HEK293 (cell line): ENCODE measurements around the gene ACSM6.

Experiments
- HOXA7 ChIP-seq: sonication (generic); formaldehyde crosslinking; IDR thresholded peaks from 2 replicates; pipeline ENCODE4 v1.8.1; 2022; ENCODE audit warnings: missing genetic modification reagents, borderline replicate concordance
- YY1 ChIP-seq: fragments of 450-650 bp; formaldehyde crosslinking; IDR thresholded peaks from 2 replicates; pipeline ENCODE4 v1.5.1; 2018; ENCODE audit warnings: missing biosample characterization, missing genetic modification characterization
- ZNF121 ChIP-seq: fragments of 450-650 bp; formaldehyde crosslinking; IDR thresholded peaks from 2 replicates; pipeline ENCODE4 v1.5.1; 2016; ENCODE audit warnings: missing biosample characterization, missing genetic modification characterization
- ZNF76 ChIP-seq: fragments of 450-650 bp; formaldehyde crosslinking; IDR thresholded peaks from 2 replicates; pipeline ENCODE4; 2016; ENCODE audit warnings: low read depth, missing biosample characterization, missing genetic modification characterization, borderline replicate concordance
- ZNF768 ChIP-seq: fragments of 450-650 bp; formaldehyde crosslinking; IDR thresholded peaks from 2 replicates; pipeline ENCODE4 v1.5.1; 2018; ENCODE audit warnings: missing biosample characterization, mild to moderate bottlenecking, missing genetic modification characterization
- TF ChIP-seq, protein P1 (sequence below): fragments of 450-650 bp; formaldehyde crosslinking; IDR thresholded peaks from 2 replicates; pipeline ENCODE4 v1.5.1; 2016; ENCODE audit warnings: missing biosample characterization, missing genetic modification characterization, low read depth
- TF ChIP-seq, protein P2 (sequence below): fragments of 450-650 bp; formaldehyde crosslinking; IDR thresholded peaks from 2 replicates; pipeline ENCODE4 v1.5.1; 2016; ENCODE audit warnings: missing biosample characterization, missing genetic modification characterization
- TF ChIP-seq, protein P3 (sequence below): IDR thresholded peaks from 2 replicates; pipeline ENCODE4 v1.6.1; 2011; ENCODE audit warnings: mild to moderate bottlenecking, low read depth, low read length, borderline replicate concordance
- TF ChIP-seq, protein P4 (sequence below): fragments of 450-650 bp; formaldehyde crosslinking; IDR thresholded peaks from 2 replicates; pipeline ENCODE4 v1.5.1; 2016; ENCODE audit warnings: missing biosample characterization, missing genetic modification characterization, borderline replicate concordance

DNA sequence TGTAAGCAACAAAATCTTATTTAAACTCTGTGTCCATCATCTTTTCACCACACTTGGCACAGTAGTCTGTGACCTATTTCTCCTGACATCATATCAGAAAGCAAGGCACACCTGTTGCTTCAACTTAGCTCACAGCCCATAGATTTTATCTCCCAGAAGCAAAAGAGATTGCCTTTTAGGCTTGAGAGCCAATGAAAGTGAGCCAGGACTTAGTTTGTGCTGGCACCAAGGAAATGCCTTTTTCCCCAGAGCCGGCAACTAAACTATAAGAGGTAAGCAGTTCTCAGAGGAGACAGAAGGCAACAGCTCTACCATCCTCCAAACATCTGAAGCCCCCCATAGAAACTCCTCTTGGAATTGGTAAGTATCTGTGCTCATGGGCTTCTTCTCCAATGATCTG is at the start of gene ACSM6:
- TF ChIP-seq HOXA7 (no peak), ZNF121 (no peak), ZNF768 (tag by site-specific recombination) (no peak), ZNF76 (tag by site-specific recombination) (no peak), YY1 (tag by site-specific recombination) (no peak)
- TF ChIP-seq, protein P1, sequence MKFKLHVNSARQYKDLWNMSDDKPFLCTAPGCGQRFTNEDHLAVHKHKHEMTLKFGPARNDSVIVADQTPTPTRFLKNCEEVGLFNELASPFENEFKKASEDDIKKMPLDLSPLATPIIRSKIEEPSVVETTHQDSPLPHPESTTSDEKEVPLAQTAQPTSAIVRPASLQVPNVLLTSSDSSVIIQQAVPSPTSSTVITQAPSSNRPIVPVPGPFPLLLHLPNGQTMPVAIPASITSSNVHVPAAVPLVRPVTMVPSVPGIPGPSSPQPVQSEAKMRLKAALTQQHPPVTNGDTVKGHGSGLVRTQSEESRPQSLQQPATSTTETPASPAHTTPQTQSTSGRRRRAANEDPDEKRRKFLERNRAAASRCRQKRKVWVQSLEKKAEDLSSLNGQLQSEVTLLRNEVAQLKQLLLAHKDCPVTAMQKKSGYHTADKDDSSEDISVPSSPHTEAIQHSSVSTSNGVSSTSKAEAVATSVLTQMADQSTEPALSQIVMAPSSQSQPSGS: no peak
- TF ChIP-seq, protein P2, sequence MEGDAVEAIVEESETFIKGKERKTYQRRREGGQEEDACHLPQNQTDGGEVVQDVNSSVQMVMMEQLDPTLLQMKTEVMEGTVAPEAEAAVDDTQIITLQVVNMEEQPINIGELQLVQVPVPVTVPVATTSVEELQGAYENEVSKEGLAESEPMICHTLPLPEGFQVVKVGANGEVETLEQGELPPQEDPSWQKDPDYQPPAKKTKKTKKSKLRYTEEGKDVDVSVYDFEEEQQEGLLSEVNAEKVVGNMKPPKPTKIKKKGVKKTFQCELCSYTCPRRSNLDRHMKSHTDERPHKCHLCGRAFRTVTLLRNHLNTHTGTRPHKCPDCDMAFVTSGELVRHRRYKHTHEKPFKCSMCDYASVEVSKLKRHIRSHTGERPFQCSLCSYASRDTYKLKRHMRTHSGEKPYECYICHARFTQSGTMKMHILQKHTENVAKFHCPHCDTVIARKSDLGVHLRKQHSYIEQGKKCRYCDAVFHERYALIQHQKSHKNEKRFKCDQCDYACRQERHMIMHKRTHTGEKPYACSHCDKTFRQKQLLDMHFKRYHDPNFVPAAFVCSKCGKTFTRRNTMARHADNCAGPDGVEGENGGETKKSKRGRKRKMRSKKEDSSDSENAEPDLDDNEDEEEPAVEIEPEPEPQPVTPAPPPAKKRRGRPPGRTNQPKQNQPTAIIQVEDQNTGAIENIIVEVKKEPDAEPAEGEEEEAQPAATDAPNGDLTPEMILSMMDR (tag by site-specific recombination): no peak
- TF ChIP-seq, protein P3, sequence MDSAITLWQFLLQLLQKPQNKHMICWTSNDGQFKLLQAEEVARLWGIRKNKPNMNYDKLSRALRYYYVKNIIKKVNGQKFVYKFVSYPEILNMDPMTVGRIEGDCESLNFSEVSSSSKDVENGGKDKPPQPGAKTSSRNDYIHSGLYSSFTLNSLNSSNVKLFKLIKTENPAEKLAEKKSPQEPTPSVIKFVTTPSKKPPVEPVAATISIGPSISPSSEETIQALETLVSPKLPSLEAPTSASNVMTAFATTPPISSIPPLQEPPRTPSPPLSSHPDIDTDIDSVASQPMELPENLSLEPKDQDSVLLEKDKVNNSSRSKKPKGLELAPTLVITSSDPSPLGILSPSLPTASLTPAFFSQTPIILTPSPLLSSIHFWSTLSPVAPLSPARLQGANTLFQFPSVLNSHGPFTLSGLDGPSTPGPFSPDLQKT: no peak
- TF ChIP-seq, protein P4, sequence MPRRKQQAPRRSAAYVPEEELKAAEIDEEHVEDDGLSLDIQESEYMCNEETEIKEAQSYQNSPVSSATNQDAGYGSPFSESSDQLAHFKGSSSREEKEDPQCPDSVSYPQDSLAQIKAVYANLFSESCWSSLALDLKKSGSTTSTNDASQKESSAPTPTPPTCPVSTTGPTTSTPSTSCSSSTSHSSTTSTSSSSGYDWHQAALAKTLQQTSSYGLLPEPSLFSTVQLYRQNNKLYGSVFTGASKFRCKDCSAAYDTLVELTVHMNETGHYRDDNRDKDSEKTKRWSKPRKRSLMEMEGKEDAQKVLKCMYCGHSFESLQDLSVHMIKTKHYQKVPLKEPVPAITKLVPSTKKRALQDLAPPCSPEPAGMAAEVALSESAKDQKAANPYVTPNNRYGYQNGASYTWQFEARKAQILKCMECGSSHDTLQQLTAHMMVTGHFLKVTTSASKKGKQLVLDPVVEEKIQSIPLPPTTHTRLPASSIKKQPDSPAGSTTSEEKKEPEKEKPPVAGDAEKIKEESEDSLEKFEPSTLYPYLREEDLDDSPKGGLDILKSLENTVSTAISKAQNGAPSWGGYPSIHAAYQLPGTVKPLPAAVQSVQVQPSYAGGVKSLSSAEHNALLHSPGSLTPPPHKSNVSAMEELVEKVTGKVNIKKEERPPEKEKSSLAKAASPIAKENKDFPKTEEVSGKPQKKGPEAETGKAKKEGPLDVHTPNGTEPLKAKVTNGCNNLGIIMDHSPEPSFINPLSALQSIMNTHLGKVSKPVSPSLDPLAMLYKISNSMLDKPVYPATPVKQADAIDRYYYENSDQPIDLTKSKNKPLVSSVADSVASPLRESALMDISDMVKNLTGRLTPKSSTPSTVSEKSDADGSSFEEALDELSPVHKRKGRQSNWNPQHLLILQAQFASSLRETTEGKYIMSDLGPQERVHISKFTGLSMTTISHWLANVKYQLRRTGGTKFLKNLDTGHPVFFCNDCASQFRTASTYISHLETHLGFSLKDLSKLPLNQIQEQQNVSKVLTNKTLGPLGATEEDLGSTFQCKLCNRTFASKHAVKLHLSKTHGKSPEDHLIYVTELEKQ (tag by site-specific recombination): no peak
